ENCODE data around the gene MATK. TPM values are rescaled to one million over a fixed set of nuclear protein-coding genes. Genes with fewer than 3 reads are reported as not detected.

Gene MATK
- total and polyA plus RNA-seq, 4 donors = 0.78 to 7.0 (median 1.8) TPM

- no peak for DNase-seq (ENCODE audit: low spot score)
- H3K27ac ChIP-seq (ENCODE audit: low read depth in 1 of 2, low read length in 2 of 2) = no peak overlapping the region
- peaks cover 10 to 34% (median 14%) of the 10 kb centered on the region in 4 donors for H3K36me3 ChIP-seq (ENCODE audit: control insufficient read depth in 4 of 4, insufficient read depth in 3 of 4, low read depth in 1 of 4, low read length in 3 of 4)
- TF ChIP-seq HNF4G (IDR thresholded peaks at IDR 0.05) (no peak), FOXA2 (IDR thresholded peaks at IDR 0.05) (no peak), TAF1 (conservative IDR thresholded peaks at IDR 0.05) (no peak), YY1 (IDR thresholded peaks at IDR 0.05) (no peak), HNF4A (conservative IDR thresholded peaks at IDR 0.05) (no peak), NR2F2 (IDR thresholded peaks at IDR 0.05) (no peak), CTCF (IDR thresholded peaks at IDR 0.05; ENCODE audit: low read depth, low read length, missing input control) (no peak), REST (IDR thresholded peaks at IDR 0.05) (no peak), ATF3 (IDR thresholded peaks at IDR 0.05) (no peak)
- no peaks in the 10 kb centered on the region for H3K9me3 ChIP-seq (ENCODE audit: control insufficient read depth in 4 of 4, low read length in 3 of 4)
- 94% methylated on average over 25 of the region's 25 CpGs for WGBS
- no peak overlapping the region for H3K9ac ChIP-seq (ENCODE audit: low read depth in 1 of 2, low read length in 2 of 2)
- H3K27me3 ChIP-seq (ENCODE audit: control insufficient read depth in 4 of 4, insufficient read depth in 4 of 4, low read length in 3 of 4) = no peaks in the 10 kb centered on the region
- H3K4me3 ChIP-seq (ENCODE audit: low read depth in 1 of 3, low read length in 3 of 3) = no peak overlapping the region
- H3K4me1 ChIP-seq (ENCODE audit: control insufficient read depth in 4 of 4, insufficient read depth in 4 of 4, low read length in 3 of 4) = peaks cover 0 to 1% (median 0%) of the 10 kb centered on the region in 4 donors
Observed at GRCh38 chr19:3752492-3752891, 33.7 kb downstream of the MATK start.

- WGBS = 98% methylated on average over 30 of the region's 30 CpGs
- no peaks in the 10 kb centered on the region for H3K27me3 ChIP-seq (ENCODE audit: control insufficient read depth in 4 of 4, insufficient read depth in 4 of 4, low read length in 3 of 4)
- peaks cover 9 to 34% (median 14%) of the 10 kb centered on the region in 4 donors for H3K36me3 ChIP-seq (ENCODE audit: control insufficient read depth in 4 of 4, insufficient read depth in 3 of 4, low read depth in 1 of 4, low read length in 3 of 4)
- no peak overlapping the region for H3K27ac ChIP-seq (ENCODE audit: low read depth in 1 of 2, low read length in 2 of 2)
- H3K4me1 ChIP-seq (ENCODE audit: control insufficient read depth in 4 of 4, insufficient read depth in 4 of 4, low read length in 3 of 4) = peaks cover 0 to 1% (median 0%) of the 10 kb centered on the region in 4 donors
- H3K4me3 ChIP-seq (ENCODE audit: low read depth in 1 of 3, low read length in 3 of 3) = no peak overlapping the region
- TF ChIP-seq NR2F2 (IDR thresholded peaks at IDR 0.05) (no peak), ZBTB33 (IDR thresholded peaks at IDR 0.05) (no peak), TAF1 (conservative IDR thresholded peaks at IDR 0.05) (no peak), SP1 (IDR thresholded peaks at IDR 0.05) (no peak), RXRA (IDR thresholded peaks at IDR 0.05) (no peak), FOXA1 (IDR thresholded peaks at IDR 0.05) (no peak), EGR1 (IDR thresholded peaks at IDR 0.05; ENCODE audit: low read depth in 2 of 2) (no peak), FOXA2 (IDR thresholded peaks at IDR 0.05) (no peak), ATF3 (IDR thresholded peaks at IDR 0.05) (no peak), CTCF (IDR thresholded peaks at IDR 0.05; ENCODE audit: low read depth, low read length, missing input control) (no peak), YY1 (IDR thresholded peaks at IDR 0.05) (no peak)
- no peak for DNase-seq (ENCODE audit: low spot score)
- no peak overlapping the region for H3K9ac ChIP-seq (ENCODE audit: low read depth in 1 of 2, low read length in 2 of 2)
- H3K9me3 ChIP-seq (ENCODE audit: control insufficient read depth in 4 of 4, low read length in 3 of 4) = no peaks in the 10 kb centered on the region
Observed at GRCh38 chr19:3751236-3751635, 34.9 kb downstream of the MATK start.
